HG03439 (cell line): ENCODE data around the gene SCNN1A.
"Not testable (repeated sequence)": the region's sequence is repeated elsewhere in the genome, so short reads cannot be mapped to it uniquely, and the experiment has no call there.

Source experiments
- ATAC-seq: cut with Tn5 transposase; IDR thresholded peaks from one replicate; pipeline ENCODE4 v1.9.1; 2021; ENCODE audit warnings: mild to moderate bottlenecking, moderate library complexity; ENCODE audit not compliant: unreplicated experiment

SCNN1A gene

GRCh38 chr12:6351622-6352021 is 23.7 kb downstream of the SCNN1A start:
- no peak for ATAC-seq

DNA sequence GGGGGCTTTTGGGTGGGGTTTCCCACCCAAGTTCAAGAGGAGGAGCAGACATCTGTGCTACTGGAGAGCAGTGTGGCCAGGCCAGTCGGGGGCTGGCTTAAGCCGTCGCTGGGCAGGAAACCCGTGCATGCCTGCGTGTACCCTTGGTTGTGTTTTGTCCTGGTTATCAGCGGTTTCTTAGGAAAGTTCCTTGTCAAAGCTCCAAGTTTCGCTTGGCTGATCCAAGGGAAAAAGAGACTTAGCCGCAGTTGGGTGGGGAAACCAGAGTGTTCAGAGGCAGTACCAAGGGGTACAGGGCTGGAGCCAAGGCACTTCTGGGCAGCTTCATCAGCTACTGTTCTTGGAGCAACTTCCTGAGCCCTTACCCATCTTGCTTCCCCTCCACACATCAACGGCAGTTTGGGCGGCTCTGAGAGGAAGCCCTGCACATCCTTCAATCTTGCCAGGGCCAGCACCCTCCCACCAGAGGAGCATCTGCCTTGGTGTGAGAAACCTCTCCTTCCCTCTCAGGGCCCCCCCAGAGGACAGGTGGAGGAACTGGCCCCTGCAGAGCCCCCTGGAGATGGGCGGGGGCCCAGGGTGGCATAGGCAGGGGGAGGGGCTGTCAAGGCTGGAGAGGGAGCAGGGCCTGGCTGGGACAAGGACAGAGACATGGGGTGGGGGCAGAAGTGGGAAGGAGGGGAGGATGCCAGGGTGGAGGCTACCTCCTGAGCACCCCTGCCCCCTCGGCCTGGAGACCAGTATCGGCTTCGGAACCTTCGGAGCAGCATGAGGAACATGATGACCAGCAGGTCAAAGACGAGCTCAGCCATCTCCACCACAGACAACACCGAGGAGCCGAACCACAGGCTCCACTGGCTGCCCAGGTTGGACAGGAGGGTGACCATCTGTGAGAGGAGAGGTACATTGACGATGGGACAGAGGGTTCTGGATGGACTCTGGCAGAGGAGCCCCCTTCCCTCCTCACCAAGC is 27.7 kb downstream of the SCNN1A start:
- no peak for ATAC-seq

DNA sequence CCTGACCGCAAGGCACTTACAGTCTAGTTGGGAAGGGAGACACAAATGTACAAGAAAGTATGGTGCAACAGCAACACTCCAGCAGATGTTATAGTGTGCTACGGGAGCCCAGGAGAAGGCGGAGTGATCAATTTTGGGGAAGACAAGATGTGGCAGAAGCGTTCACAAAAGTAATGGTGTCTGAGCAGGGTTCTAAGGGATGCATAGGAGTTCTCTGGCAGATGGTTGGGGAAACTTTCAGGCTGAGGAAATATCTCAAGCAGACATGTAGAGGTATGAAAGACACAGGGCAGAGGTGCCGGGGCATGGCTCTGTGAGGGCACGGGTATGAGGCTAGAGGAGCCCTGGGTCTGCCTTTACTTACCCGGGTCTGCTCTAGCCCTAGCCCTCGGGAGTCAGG is 28.4 kb downstream of the SCNN1A start:
- no peak for ATAC-seq

- no peak for ATAC-seq
These were observed 29.0 kb downstream of the SCNN1A start for GRCh38 chr12:6346235-6346832.

DNA sequence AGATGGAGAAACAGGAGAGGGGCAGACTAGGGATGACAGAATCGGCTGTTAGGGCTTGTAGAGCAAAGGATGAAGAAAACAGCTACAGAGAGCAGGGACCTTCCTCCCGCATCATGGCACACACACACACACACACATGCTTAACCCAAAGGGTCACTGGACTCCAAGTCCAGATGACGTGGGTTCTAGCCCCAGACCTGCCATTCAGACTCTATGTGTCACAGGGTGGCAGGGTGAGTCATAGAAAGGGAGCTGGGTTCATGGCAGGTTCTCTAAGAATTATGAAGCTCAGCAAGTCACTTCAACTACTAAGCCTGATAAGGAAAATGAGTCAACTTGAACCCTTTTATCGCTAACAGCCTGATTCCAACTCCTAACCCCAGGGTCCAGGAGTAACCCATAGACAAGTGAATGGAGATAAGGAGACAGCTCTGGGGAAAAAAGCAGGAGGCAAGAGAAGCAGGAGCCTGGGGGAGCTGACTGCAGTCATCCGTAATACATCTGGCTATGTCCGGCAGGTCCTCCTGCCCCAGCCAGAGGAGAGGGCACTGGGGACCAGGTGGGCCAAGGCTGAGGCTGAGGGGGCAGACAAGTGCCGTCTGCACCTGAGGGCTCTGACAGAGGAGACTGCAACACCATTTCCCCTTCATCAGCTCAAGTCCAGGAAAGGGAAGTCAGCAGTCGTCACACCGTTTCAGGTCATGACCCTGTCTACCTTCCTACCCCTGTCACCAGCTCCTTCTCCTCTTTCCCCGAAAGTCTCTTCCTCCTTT is 29.9 kb downstream of the SCNN1A start:
- no peak for ATAC-seq

- not testable (repeated sequence) for ATAC-seq
These were observed 31.2 kb downstream of the SCNN1A start for GRCh38 chr12:6344101-6344660.

DNA sequence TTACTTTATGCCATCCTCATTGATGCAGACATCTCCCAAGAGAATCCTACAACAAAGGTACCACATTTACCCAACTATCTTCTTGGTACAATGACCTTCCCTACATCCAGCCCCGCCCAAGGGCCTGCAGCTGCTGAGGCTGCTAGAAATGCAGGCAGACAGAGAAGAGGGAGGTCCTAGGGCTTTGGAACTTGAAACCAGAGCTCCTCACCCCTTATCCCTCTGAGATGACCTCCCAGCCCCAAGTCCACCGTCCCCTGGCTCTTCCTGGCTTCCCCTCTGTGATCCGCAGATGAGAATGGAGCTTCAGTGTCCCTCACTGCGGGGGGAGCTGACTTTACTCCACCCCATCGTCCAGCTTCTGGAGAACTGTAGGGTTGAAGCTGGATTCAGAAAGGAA is 31.8 kb downstream of the SCNN1A start:
- ATAC-seq: no peak

DNA sequence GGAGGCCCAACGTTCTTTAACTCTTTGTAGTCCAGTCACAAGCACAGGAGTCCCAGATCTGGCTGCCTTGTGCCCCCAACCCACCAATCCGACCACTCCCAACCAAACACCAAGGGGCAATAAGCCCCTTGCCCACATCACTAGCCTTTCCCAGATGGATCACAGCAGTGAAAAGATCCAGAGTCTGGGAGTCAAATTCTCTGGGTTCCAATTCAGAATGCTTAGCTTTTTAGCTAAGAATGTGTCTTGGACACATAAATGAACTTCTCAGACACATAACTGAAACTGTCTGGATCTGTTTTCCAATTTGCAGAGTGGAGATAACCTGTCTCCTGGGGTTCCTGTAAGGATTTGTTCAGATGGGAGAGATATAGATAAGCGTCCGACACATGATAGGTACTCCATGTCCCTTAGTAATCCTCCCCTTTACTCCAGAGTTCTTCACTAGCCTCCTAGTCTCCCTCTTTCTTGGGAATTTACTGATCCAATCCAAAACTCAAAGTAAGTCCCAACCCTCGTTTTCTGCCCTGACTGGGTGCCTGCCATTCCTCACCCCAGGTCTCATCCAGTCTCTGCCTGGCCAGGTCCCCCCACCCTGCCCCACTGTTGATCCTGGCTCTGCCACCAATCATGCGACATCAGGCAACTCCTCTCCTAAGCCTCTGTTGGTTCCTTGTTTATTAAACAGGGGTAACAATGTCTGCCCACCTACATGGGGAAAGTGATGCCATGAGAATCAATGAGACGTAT is 33.0 kb downstream of the SCNN1A start:
- ATAC-seq: no peak

DNA sequence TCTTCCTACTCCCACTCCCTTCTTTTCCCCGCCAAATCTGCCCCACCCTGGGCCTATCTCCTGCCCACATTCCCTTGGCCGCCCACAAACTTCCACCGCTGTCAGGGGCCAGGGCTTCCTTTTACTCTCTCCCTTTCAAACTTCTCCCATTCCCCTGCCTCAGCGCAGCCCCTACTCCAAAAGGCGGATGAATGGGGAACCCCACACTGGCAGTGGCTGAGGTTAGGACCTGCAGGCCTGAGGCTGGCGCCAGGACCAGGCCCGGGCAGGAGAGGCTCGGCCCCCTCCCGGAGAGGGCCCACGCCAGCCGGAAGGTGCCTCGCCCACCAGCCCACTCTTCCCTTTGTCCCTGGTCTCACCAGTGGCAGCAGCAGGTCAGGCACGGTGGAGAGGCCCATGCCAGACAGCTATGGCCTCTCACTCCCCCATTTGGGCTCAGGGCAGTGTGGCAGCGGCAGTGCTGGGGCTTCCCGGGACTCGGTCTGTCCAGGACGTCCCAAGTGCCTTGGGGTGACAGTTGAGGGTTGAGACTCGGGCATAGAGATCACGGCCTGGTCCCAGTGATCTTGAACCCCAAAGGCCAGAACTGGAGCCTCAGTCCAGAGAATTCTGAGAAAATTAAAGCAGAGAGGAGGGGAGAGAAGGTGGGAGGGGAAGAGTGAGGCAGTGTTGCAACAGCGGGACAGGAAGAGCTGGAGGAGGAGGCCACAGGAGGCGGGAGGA is 33.8 kb downstream of the SCNN1A start, which contains the start of gene TNFRSF1A:
Gene TNFRSF1A, minus strand, starts transcription at position 660 of the 723 bp plus-strand sequence. Its CDS starts 262 bp downstream, at position 398.
- ATAC-seq: no peak

DNA sequence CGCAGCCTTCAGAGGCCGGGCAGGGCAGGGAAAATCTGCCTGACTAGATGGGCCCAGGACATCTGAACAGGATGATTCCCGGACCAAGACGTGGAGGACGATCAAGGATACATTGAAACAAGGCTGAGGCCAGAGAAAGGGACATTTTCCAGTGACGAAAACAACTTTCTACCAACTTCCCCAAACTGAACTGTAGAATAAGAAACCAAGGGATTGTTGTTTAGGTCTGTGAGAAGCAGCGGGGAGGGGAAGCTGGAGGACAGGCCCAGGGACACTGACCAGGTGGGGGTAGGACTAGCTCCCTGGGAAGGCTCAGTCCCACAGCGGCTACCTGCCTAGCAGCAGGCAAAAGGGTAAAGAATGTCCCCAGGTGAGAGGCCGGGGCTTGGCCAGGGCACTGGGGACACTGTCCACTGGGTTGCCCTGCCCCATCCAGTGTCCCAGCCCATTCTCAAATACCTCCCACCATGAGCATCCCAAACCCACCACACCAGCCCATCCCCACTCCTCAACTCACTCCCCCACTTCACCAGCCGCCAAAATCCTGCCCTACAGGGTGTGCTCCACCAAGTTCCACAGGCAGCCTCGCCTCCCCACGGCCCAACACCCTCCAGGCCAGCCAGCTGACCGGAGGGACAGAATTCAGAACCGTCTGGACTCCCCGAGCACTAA is 34.5 kb downstream of the SCNN1A start:
- ATAC-seq: no peak

- ATAC-seq: no peak
These were observed 35.2 kb downstream of the SCNN1A start for GRCh38 chr12:6340032-6340638.

DNA sequence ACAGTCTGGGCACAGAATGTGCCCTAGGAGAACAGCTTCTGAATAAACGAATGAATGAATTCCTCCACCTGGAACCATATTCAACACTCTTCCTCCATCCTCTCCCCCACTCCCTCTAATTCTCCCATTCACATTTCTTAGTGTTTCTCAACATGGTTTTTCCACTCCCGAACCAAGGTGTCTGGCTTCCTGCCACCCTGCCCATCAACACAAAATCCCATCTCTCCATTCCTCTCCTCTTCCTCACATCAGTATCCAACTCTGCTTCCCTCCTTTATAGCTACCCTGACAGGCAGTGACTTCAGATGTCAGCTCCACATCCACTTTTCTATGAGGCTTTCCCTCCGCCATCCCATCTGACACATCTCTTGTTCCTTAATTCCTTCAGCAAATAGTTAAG is 36.4 kb downstream of the SCNN1A start:
- no peak for ATAC-seq

DNA sequence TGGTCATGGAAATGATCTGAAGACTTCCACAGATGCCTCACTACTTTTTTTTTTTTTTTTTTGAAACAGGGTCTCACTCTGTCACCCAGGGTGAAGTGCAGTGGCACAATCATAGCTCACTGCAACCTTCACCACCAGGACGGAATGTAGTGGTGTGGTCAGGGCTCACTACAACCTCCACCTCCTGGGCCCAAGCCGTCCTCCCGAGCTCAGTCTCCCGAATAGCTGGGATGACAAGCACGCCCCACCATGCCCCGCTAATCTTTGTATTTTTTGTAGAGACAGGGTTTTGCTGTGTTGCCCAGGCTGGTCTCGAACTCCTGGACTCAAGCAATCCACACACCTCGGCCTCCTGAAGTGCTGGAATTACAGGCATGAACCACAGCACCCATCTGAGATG is 36.8 kb downstream of the SCNN1A start:
- not testable (repeated sequence) for ATAC-seq

GRCh38 chr12:6337958-6338433 is 37.4 kb downstream of the SCNN1A start:
- no peak for ATAC-seq

- no peak for ATAC-seq
These were observed 38.2 kb downstream of the SCNN1A start for GRCh38 chr12:6336889-6337853.

DNA sequence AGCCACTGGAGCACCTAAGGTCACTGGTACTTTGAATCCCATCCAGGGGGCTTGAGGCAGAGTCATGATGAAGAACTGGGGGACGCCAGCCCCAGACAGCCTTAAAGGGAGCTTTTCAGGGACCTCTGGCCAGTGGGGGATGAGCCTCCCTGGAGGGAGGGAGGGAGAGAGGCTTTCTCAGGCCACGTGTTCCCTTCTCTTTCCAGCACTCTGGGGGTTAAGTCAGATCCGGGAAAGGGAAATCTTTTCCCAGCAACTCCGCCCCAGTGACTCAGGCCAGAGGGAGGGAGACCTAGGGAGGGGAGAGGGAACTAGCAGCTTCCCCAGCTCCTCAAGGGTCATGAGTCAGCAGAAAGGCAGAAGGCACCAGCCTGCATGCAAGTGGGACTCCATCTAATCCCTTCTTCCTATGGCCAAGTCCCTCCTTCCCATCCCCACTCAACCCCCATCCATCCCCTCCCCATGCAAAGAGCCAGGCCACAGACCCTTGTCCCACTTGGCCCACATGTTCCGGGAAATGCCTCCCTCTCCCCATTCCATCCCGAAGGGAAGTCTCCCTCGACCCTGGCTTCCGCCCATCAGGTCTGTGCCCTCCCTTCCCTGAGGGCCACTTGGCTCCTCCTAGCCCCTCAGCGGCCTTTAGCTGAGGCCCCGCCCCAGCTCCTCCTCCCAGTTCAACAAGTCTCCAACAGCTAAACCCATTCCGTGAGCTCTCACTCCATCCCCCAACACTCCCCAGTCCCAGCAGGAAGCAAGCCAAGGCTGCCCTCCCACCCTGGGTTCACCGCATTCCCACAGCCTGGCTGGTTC is 39.1 kb downstream of the SCNN1A start:
- no peak for ATAC-seq
